Body of pancreas (tissue), 4 donors: ENCODE measurements around the gene SRRM2. TPM values are rescaled to one million over a fixed set of nuclear protein-coding genes. Genes with fewer than 3 reads are reported as not detected.

ENCODE experiments used
- ATAC-seq: fragments of 150-250 bp; one replicate; pipeline ENCODE4 v1.9.1; 2016
- DNase-seq, 4 donors: peaks; one replicate each; pipeline ENCODE4 v3.0.0-alpha.2; 2019
- H3K27ac ChIP-seq, 4 donors: fragments of 200-600 bp; sonication (generic); 1 replicate in 3 of 4; 2 replicates in 1 of 4; pipeline versions ENCODE4 v1.5.1 to v1.6.1; 2016 to 2019; ENCODE audit warnings: mild to moderate bottlenecking in 1 of 4, mixed read lengths in 1 of 4, moderate library complexity in 1 of 4
- H3K27me3 ChIP-seq, 2 donors: fragments of 200-600 bp; sonication (generic); one replicate each; pipeline ENCODE4 v1.6.0; 2016; ENCODE audit warnings: mild to moderate bottlenecking in 1 of 2
- H3K36me3 ChIP-seq, 2 donors: fragments of 200-600 bp; sonication (generic); replicated peaks in 1 of 2; 2 replicates each; pipeline ENCODE4 v1.5.1; 2016; ENCODE audit warnings: low read depth in 2 of 2; ENCODE audit not compliant: insufficient read depth in 1 of 2
- H3K4me1 ChIP-seq: fragments of 200-600 bp; sonication (generic); one replicate; pipeline ENCODE4 v1.6.0; 2016
- H3K4me3 ChIP-seq, 2 donors: fragments of 200-600 bp; sonication (generic); 1 replicate in 1 of 2; 2 replicates in 1 of 2; pipeline ENCODE4 v1.5.1; 2016 to 2019
- H3K9me3 ChIP-seq, 3 donors: fragments of 200-600 bp; sonication (generic); 1 replicate in 2 of 3; 2 replicates in 1 of 3; pipeline ENCODE4 v1.5.1; 2016
- CTCF ChIP-seq, 7 experiments: fragments of 450-650 bp in 4 of 7; fragments of 200-600 bp in 3 of 7; sonication (generic) in 3 of 7; IDR thresholded peaks; one replicate each; pipeline ENCODE4 v1.5.1; 2016 to 2019; ENCODE audit warnings: antibody characterized with exemption in 7 of 7
- POLR2A ChIP-seq, 3 donors: fragments of 450-650 bp; IDR thresholded peaks; one replicate each; pipeline ENCODE4 v1.6.1; 2016; ENCODE audit warnings: antibody characterized with exemption in 3 of 3, mild to moderate bottlenecking in 2 of 3
- WGBS, 2 donors: methylation state at CpG; one replicate each; pipeline ENCODE4 v1.1.5; 2017; 5-methylcytosine and 5-hydroxymethylcytosine counted together
- intact Hi-C: fragments of 100-400 bp; cut with DNase I; formaldehyde crosslinking; loops from one replicate; pipeline ENCODE4 v1.15.1; 2023
- total RNA-seq, 2 donors: library from RNA; depleted of rRNA; stranded (reverse); fragments of >200 nt; gene quantifications; one replicate each; pipeline ENCODE4 v1.1.0, GENCODE V29; 2016

Gene SRRM2
- total RNA-seq, 2 donors from 2014 or later: 231 to 1,198 TPM

- no peaks in the 10 kb centered on the region for H3K4me1 ChIP-seq
- TF ChIP-seq CTCF (IDR thresholded peaks at IDR 0.05) (no peak), POLR2A (IDR thresholded peaks at IDR 0.05) (no peak)
- H3K4me3 ChIP-seq: no peak overlapping the region
- no peak overlapping the region for H3K27ac ChIP-seq
- H3K9me3 ChIP-seq: no peaks in the 10 kb centered on the region
- ATAC-seq (no peak), DNase-seq (no peak)
- no peaks in the 10 kb centered on the region for H3K36me3 ChIP-seq
- WGBS, 2 donors: 82 to 85% methylated on average over 7 of the region's 7 CpGs
- no peaks in the 10 kb centered on the region for H3K27me3 ChIP-seq
- intact Hi-C loops: no loop called here
Observed at GRCh38 chr16:2728034-2728433, 24.4 kb upstream of the SRRM2 start.

GRCh38 chr16:2734844-2735515 is 17.5 kb upstream of the SRRM2 start:
- Histone ChIP-seq H3K27ac (no peak overlapping the region), H3K9me3 (no peaks in the 10 kb centered on the region), H3K36me3 (no peaks in the 10 kb centered on the region), H3K4me3 (no peak overlapping the region), H3K27me3 (no peaks in the 10 kb centered on the region), H3K4me1 (no peaks in the 10 kb centered on the region)
- intact Hi-C loops: no loop called here
- DNase-seq (no peak), ATAC-seq (no peak)
- TF ChIP-seq CTCF (IDR thresholded peaks at IDR 0.05): no peak
- TF ChIP-seq POLR2A (IDR thresholded peaks at IDR 0.05): no peak
- 61 to 62% methylated on average over 10 of the region's 10 CpGs for WGBS, 2 donors

DNA sequence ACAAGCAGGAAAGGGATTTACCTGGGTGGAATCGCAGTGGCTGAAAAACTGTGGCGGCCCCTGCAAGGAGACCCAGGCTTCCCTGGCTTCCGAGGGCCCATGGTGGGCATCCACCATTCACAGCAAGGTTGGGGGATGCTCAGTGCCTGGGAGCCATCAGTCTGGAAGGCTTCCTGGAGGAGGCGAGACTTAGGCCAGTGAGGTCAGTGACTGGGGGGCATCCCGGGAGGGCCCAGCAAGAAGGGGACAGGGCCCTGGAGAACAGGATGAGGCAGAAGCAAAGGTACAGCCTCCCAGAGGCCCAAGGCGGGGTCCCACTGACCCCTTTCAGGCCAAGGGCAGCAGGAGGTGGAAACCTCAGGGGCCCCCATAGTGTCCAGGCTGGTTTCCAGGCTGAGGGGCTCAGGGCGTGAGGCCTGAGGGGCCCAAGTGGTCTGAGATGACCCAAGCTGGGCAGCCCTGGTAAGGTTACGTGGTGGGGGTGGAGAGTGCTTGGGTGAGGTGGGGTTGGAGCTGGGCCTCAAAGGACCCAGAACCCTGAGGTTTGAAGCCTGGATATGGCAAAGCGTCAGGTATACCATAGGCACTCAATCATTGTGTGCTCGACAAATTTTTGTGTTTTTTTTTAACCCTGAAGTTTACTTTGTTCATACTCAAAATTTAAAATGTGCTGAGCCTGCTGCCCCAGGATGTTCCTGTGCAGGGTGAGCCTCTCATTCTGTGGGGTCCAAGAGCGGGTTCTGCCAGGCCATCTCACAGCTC is 15.8 kb upstream of the SRRM2 start:
- Histone ChIP-seq H3K36me3 (no peaks in the 10 kb centered on the region), H3K4me1 (no peaks in the 10 kb centered on the region), H3K27ac (no peak overlapping the region), H3K9me3 (no peaks in the 10 kb centered on the region), H3K27me3 (no peaks in the 10 kb centered on the region), H3K4me3 (no peak overlapping the region)
- TF ChIP-seq POLR2A (IDR thresholded peaks at IDR 0.05): no peak
- no peak for TF ChIP-seq CTCF (IDR thresholded peaks at IDR 0.05)
- ATAC-seq (no peak), DNase-seq (no peak)
- intact Hi-C loops: no loop called here
- WGBS, 2 donors: 76 to 83% methylated on average over 5 to 11 of the region's 11 CpGs

DNA sequence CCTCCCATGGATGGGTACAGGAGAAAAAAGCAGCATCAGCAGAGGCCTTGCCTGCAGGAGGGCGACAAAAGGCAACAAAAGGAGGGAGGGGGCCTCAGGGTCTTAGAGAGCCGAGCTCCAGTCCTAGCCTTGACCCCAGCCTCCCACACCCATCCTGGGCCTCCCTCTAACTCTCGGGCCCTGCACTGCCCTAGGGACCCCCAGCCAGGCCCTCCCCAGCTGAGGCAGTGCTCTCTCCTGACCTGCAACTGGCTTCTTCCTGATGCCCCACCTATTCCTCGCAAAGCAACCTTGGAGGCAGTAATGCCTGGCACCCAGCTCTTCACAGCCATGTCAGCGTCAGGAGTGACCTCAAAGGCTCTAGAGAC is 15.2 kb upstream of the SRRM2 start:
- H3K9me3 ChIP-seq: no peaks in the 10 kb centered on the region
- H3K4me3 ChIP-seq: no peak overlapping the region
- WGBS, 2 donors: 84 to 100% methylated on average over 3 to 5 of the region's 5 CpGs
- H3K36me3 ChIP-seq: no peaks in the 10 kb centered on the region
- intact Hi-C loops: no loop called here
- TF ChIP-seq POLR2A (IDR thresholded peaks at IDR 0.05): no peak
- no peak overlapping the region for H3K27ac ChIP-seq
- no peaks in the 10 kb centered on the region for H3K4me1 ChIP-seq
- no peak for DNase-seq
- H3K27me3 ChIP-seq: no peaks in the 10 kb centered on the region
- ATAC-seq: no peak

DNA sequence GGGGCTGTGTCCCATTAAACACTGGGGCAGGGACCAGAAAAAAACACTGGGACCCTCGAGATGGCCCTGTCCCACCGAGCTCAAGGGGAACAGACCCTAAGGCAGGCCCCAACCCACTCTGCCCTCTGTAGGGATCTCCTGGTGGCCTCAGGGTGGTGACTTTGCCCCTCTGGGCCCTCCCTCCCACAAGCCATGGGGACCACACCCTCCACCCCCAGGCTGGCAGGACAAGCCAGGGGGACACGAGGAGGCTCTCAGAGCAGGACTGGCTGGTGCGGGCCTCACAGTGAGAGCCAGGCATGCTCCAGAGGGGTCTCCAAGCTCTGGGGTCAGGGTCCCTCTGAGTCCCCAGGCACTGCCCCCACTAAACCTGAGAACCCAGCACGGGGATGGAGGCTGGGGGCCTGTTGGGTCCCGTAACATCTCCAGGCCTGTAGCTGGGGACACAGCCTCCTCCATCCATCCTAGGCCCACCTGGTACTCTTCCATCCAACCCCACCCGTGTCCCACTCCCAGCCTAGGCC is 14.5 kb upstream of the SRRM2 start:
- ATAC-seq: no peak
- WGBS, 2 donors: 52 to 60% methylated on average over 5 to 7 of the region's 7 CpGs
- intact Hi-C loops: no loop called here
- Histone ChIP-seq H3K4me1 (no peaks in the 10 kb centered on the region), H3K27me3 (no peaks in the 10 kb centered on the region), H3K36me3 (no peaks in the 10 kb centered on the region), H3K4me3 (no peak overlapping the region), H3K9me3 (no peaks in the 10 kb centered on the region), H3K27ac (no peak overlapping the region)
- DNase-seq: no peak
- TF ChIP-seq POLR2A (IDR thresholded peaks at IDR 0.05) (no peak), CTCF (IDR thresholded peaks at IDR 0.05) (no peak)
